B cell (primary cell): ENCODE results near the gene ZNF831. TPM values are rescaled to one million over a fixed set of nuclear protein-coding genes. Genes with fewer than 3 reads are reported as not detected.

Source experiments
- ATAC-seq: fragments of 200-7000 bp; cut with Tn5 transposase; one replicate; pipeline ENCODE4 v1.10.0; 2021; ENCODE audit warnings: low read depth, mild to moderate bottlenecking, moderate number of reproducible peaks, moderate library complexity
- CTCF ChIA-PET: fragments of 350-600 bp; sonication (Branson Sonifier 250); formaldehyde crosslinking; loops from one replicate; lab custom pipeline; 2021; ENCODE audit warnings: antibody characterized with exemption, inconsistent platforms; lab: Charles Lee
- POLR2A ChIA-PET: fragments of 350-600 bp; sonication (Branson Sonifier 250); formaldehyde crosslinking; loops from one replicate; lab custom pipeline; 2021; ENCODE audit warnings: antibody characterized with exemption; lab: Charles Lee
- DNase-seq: peaks from one replicate; pipeline ENCODE4 v3.0.0; 2013
- H2AFZ ChIP-seq: 2 replicates; pipeline ENCODE4 v1.6.1; 2012; ENCODE audit warnings: mild to moderate bottlenecking, low read depth, low read length; ENCODE audit not compliant: insufficient read depth, poor library complexity, severe bottlenecking
- H3K27ac ChIP-seq, 2 donors: 1 replicate in 1 of 2; 2 replicates in 1 of 2; pipeline ENCODE4 v1.5.1; 2012 to 2013; ENCODE audit warnings: low read length in 2 of 2, mild to moderate bottlenecking in 2 of 2, moderate library complexity in 1 of 2
- H3K27me3 ChIP-seq, 4 experiments: fragments of 200-600 bp in 1 of 4; sonication (generic) in 1 of 4; replicated peaks in 1 of 4; 1 replicate in 2 of 4; 2 replicates in 2 of 4; pipeline versions ENCODE4 v1.6.1 to v1.7.0; 2013 to 2016; ENCODE audit warnings: low read length in 3 of 4, mild to moderate bottlenecking in 2 of 4, mixed read lengths in 1 of 4, moderate library complexity in 1 of 4; ENCODE audit not compliant: insufficient read depth in 4 of 4, control insufficient read depth in 3 of 4; ENCODE audit errors: control extremely low read depth in 1 of 4
- H3K36me3 ChIP-seq, 2 experiments: replicated peaks in 1 of 2; 1 replicate in 1 of 2; 2 replicates in 1 of 2; pipeline versions ENCODE4 v1.6.1 to v1.7.1; 2013; ENCODE audit warnings: low read length in 1 of 2; ENCODE audit not compliant: insufficient read depth in 2 of 2, control insufficient read depth in 1 of 2; ENCODE audit errors: control extremely low read depth in 1 of 2, extremely low read depth in 1 of 2
- H3K4me1 ChIP-seq, 2 donors: fragments of 200-600 bp in 1 of 2; sonication (generic) in 1 of 2; 1 replicate in 1 of 2; 2 replicates in 1 of 2; pipeline versions ENCODE4 v1.5.1 to v1.6.1; 2013 to 2017; ENCODE audit warnings: low read length in 2 of 2; ENCODE audit not compliant: control insufficient read depth in 2 of 2, insufficient read depth in 2 of 2
- H3K4me2 ChIP-seq: replicated peaks from 2 replicates; pipeline ENCODE3; 2012; ENCODE audit warnings: mild to moderate bottlenecking, low read depth, low read length; ENCODE audit not compliant: poor library complexity, severe bottlenecking
- H3K4me3 ChIP-seq, 5 experiments: fragments of 200-600 bp in 1 of 5; sonication (generic) in 1 of 5; 1 replicate in 3 of 5; 2 replicates in 2 of 5; pipeline versions ENCODE4 v1.5.1 to v1.7.0; 2011 to 2016; ENCODE audit warnings: low read length in 4 of 5, mild to moderate bottlenecking in 4 of 5, low read depth in 2 of 5, control low read depth in 1 of 5, moderate library complexity in 1 of 5; ENCODE audit not compliant: insufficient read depth in 1 of 5; ENCODE audit errors: control extremely low read depth in 1 of 5, extremely low read depth in 1 of 5
- H3K79me2 ChIP-seq: fragments of 200-600 bp; sonication (generic); one replicate; pipeline ENCODE4 v1.6.0; 2016; ENCODE audit warnings: low read length; ENCODE audit not compliant: control insufficient read depth, insufficient read depth
- H3K9ac ChIP-seq: fragments of 200-600 bp; sonication (generic); 2 replicates; pipeline ENCODE4 v1.6.1; 2017; ENCODE audit warnings: mild to moderate bottlenecking, low read length, moderate library complexity
- H3K9me3 ChIP-seq, 3 donors: one replicate each; pipeline versions ENCODE4 v1.6.1 to v1.7.1; 2013; ENCODE audit warnings: low read length in 2 of 3; ENCODE audit not compliant: control insufficient read depth in 2 of 3, insufficient read depth in 1 of 3; ENCODE audit errors: control extremely low read depth in 1 of 3
- H4K20me1 ChIP-seq: 2 replicates; pipeline ENCODE4 v1.6.0; 2012; ENCODE audit warnings: mild to moderate bottlenecking, low read length; ENCODE audit not compliant: insufficient read depth, control insufficient read depth, poor library complexity, severe bottlenecking
- H3K27ac Mint-ChIP-seq: one replicate; pipeline ENCODE4 v1.8.0; 2021; ENCODE audit warnings: mixed read lengths
- H3K27me3 Mint-ChIP-seq: one replicate; pipeline ENCODE4 v1.8.0; 2021; ENCODE audit warnings: mixed read lengths
- H3K4me1 Mint-ChIP-seq: one replicate; pipeline ENCODE4 v1.8.0; 2021; ENCODE audit warnings: mixed read lengths
- H3K4me3 Mint-ChIP-seq: one replicate; pipeline ENCODE4 v1.8.0; 2021; ENCODE audit warnings: mixed read lengths
- H3K9me3 Mint-ChIP-seq: one replicate; pipeline ENCODE4 v1.8.0; 2022; ENCODE audit warnings: mixed read lengths; ENCODE audit not compliant: insufficient read depth
- CTCF ChIP-seq: fragments of 200-600 bp; IDR thresholded peaks from one replicate; pipeline ENCODE4 v1.8.0; 2022; ENCODE audit warnings: antibody characterized with exemption, mild to moderate bottlenecking
- EZH2 ChIP-seq: IDR thresholded peaks from 2 replicates; pipeline ENCODE4 v1.6.1; 2012; ENCODE audit warnings: borderline replicate concordance, low read depth, mild to moderate bottlenecking, moderate library complexity, low read length; ENCODE audit not compliant: insufficient read depth, poor library complexity, severe bottlenecking
- WGBS: methylation state at CpG from one replicate; pipeline ENCODE4 v1.1.5; 2013; ENCODE audit warnings: missing lambda C conversion rate; ENCODE audit not compliant: insufficient coverage; 5-methylcytosine and 5-hydroxymethylcytosine counted together
- intact Hi-C: fragments of 100-400 bp; cut with micrococcal nuclease; formaldehyde crosslinking; loops from one replicate; pipeline ENCODE4 v1.10.0; 2022
- polyA plus RNA-seq: library from polyadenylated mRNA; depleted of rRNA; stranded (reverse); fragments of >200 nt; gene quantifications from 2 replicates; pipeline ENCODE4 v1.2.3, GENCODE V29; 2012
- total RNA-seq, 2 donors: library from RNA; stranded (reverse); fragments of 120-200 nt in 1 of 2; gene quantifications; 1 replicate in 1 of 2; 2 replicates in 1 of 2; pipeline versions ENCODE4 v1.2.3 to v1.2.4, GENCODE V29; 2013 to 2022

ZNF831 gene
- total and polyA plus RNA-seq, 2 donors (not counting 1 experiment from before 2014, with no cell fraction given), result 1.7 to 14.1 TPM

GRCh38 chr20:59207235-59207634, 43.6 kb downstream of the ZNF831 start:
- H3K4me2 ChIP-seq, result no peak overlapping the region
- no peaks in the 10 kb centered on the region for H4K20me1 ChIP-seq
- H3K27ac ChIP-seq, result no peak overlapping the region
- 78% methylated on average over 1 of the region's 2 CpGs for WGBS
- intact Hi-C loops, result loop anchor here (1.0 kb wide), 3 partner anchors 119 to 343 kb away; no protein-coding TSS in a partner anchor
- H3K9me3 Mint-ChIP-seq, result no peaks in the 10 kb centered on the region
- peaks cover 6 to 7% of the 10 kb centered on the region in 2 donors for H3K4me1 ChIP-seq
- H3K9ac ChIP-seq, result no peak overlapping the region
- no peak overlapping the region for H2AFZ ChIP-seq
- no peaks in the 10 kb centered on the region for H3K79me2 ChIP-seq
- H3K36me3 ChIP-seq, result peaks cover 0 to 9% of the 10 kb centered on the region in 2 experiments
- H3K27me3 ChIP-seq, result no peaks in the 10 kb centered on the region
- no peak overlapping the region for H3K27ac Mint-ChIP-seq
- H3K4me3 ChIP-seq, result no peak overlapping the region
- ATAC-seq (no peak), DNase-seq (no peak)
- POLR2A ChIA-PET, result interaction anchor here (0.9 to 1.4 kb wide), 2 partner anchors 115 to 120 kb away, joined by 3 to 4 read pairs; no protein-coding TSS in a partner anchor
- peaks cover 7% of the 10 kb centered on the region for H3K4me1 Mint-ChIP-seq
- TF ChIP-seq CTCF (no peak), EZH2 (no peak)
- CTCF ChIA-PET, result interaction anchor here (0.8 to 17.9 kb wide), 42 partner anchors 10 to 341 kb away, joined by 3 to 435 read pairs (median 5); partner anchors contain the start of genes ATP5F1E, PRELID3B and ZNF831
- no peak overlapping the region for H3K4me3 Mint-ChIP-seq
- no peaks in the 10 kb centered on the region for H3K27me3 Mint-ChIP-seq
- no peaks in the 10 kb centered on the region for H3K9me3 ChIP-seq

GRCh38 chr20:59207742-59208357, 44.2 kb downstream of the ZNF831 start:
- no peak overlapping the region for H3K4me2 ChIP-seq
- ATAC-seq (peak; percentile 99), DNase-seq (peak; percentile 85)
- H2AFZ ChIP-seq, result no peak overlapping the region
- no peaks in the 10 kb centered on the region for H3K9me3 Mint-ChIP-seq
- no peak overlapping the region for H3K4me3 Mint-ChIP-seq
- H4K20me1 ChIP-seq, result no peaks in the 10 kb centered on the region
- no peak overlapping the region for H3K27ac Mint-ChIP-seq
- H3K27me3 Mint-ChIP-seq, result no peaks in the 10 kb centered on the region
- no peak overlapping the region for H3K9ac ChIP-seq
- ChIA-PET CTCF (interaction anchor here (0.6 to 17.9 kb wide), 47 partner anchors 10 to 342 kb away, joined by 3 to 435 read pairs (median 5); partner anchors contain the start of genes ATP5F1E, PRELID3B and ZNF831), POLR2A (interaction anchor here (0.9 to 1.4 kb wide), 2 partner anchors 115 to 120 kb away, joined by 3 to 4 read pairs; no protein-coding TSS in a partner anchor)
- peaks cover 7% of the 10 kb centered on the region for H3K4me1 Mint-ChIP-seq
- no peak overlapping the region for H3K4me3 ChIP-seq
- H3K9me3 ChIP-seq, result no peaks in the 10 kb centered on the region
- no peaks in the 10 kb centered on the region for H3K79me2 ChIP-seq
- 88% methylated on average over 2 of the region's 2 CpGs for whole genome bisulfite sequencing
- H3K27me3 ChIP-seq, result no peaks in the 10 kb centered on the region
- peaks cover 6 to 7% of the 10 kb centered on the region in 2 donors for H3K4me1 ChIP-seq
- no peak overlapping the region for H3K27ac ChIP-seq
- TF ChIP-seq CTCF (peak; percentile 91), EZH2 (no peak)
- intact Hi-C loops, result loop anchor here (1.0 kb wide), 3 partner anchors 120 to 344 kb away; no protein-coding TSS in a partner anchor
- H3K36me3 ChIP-seq, result peaks cover 0 to 9% of the 10 kb centered on the region in 2 experiments
